ENCODE data around the gene TNFRSF8. TPM values are rescaled to one million over a fixed set of nuclear protein-coding genes. Genes with fewer than 3 reads are reported as not detected.
A peak's percentile ranks its signal among the peaks of the same experiment; 100 is the strongest.

TNFRSF8 gene
- total and polyA plus RNA-seq, 9 of the 15 experiments (the other 6 are each of a cell fraction or from before 2014, with no cell fraction given): 3.5 to 38.4 (median 17.1) TPM

GRCh38 chr1:12085643-12086260, 22.6 kb downstream of the TNFRSF8 start (continued):
- TF ChIP-seq STAT5A (IDR thresholded peaks at IDR 0.05; ENCODE audit: borderline replicate concordance, low read length) (peak; percentile 38; the same call in 1 of the 2 replicates), MYBL2 (IDR thresholded peaks at IDR 0.05; ENCODE audit: low read depth) (no peak), MYBL2 (CRISPR knock-in tag; IDR thresholded peaks at IDR 0.05; ENCODE audit: borderline replicate concordance) (no peak), RBM14 (IDR thresholded peaks at IDR 0.05; ENCODE audit: borderline replicate concordance, insufficient read depth, low read depth, low read length) (no peak), MECOM (CRISPR knock-in tag; IDR thresholded peaks at IDR 0.05) (0 out of 2 replicates have a peak, but pooled peaks have one; percentile 25), POLR2B (IDR thresholded peaks at IDR 0.05; ENCODE audit: low read depth, partially characterized antibody) (no peak), PATZ1 (CRISPR knock-in tag; IDR thresholded peaks at IDR 0.05; ENCODE audit: borderline replicate concordance) (no peak), PTBP1 (IDR thresholded peaks at IDR 0.05; ENCODE audit: low read depth, low read length) (no peak), PPARD (CRISPR knock-in tag; IDR thresholded peaks at IDR 0.05) (no peak), DIDO1 (tag; IDR thresholded peaks at IDR 0.05; ENCODE audit: low read depth) (no peak), CUX1 (CRISPR knock-in tag; IDR thresholded peaks at IDR 0.05) (no peak), SMAD4 (CRISPR knock-in tag; conservative IDR thresholded peaks at IDR 0.05) (0 out of 2 replicates have a peak, but pooled peaks have one; percentile 16), CBX3 (IDR thresholded peaks at IDR 0.05; ENCODE audit: borderline replicate concordance in 1 of 2, low read length in 2 of 2) (no peak), ZNF324 (CRISPR knock-in tag; IDR thresholded peaks at IDR 0.05) (no peak), ZNF445 (CRISPR knock-in tag; IDR thresholded peaks at IDR 0.05; ENCODE audit: low read depth) (no peak), ESRRA (IDR thresholded peaks at IDR 0.05; ENCODE audit: borderline replicate concordance, low read depth) (no peak), DPF2 (IDR thresholded peaks at IDR 0.05) (0 out of 2 replicates have a peak, but pooled peaks have one; percentile 26), CBFA2T3 (IDR thresholded peaks at IDR 0.05) (peak; percentile 92), C11orf30 (IDR thresholded peaks at IDR 0.05; ENCODE audit: low read depth) (no peak)
